K562 (cell line): ENCODE results near the gene PAXIP1. TPM values are rescaled to one million over a fixed set of nuclear protein-coding genes. Genes with fewer than 3 reads are reported as not detected.
A peak's percentile ranks its signal among the peaks of the same experiment; 100 is the strongest.

ENCODE experiments used
- ATAC-seq: fragments of 200-7000 bp; cut with Tn5 transposase; 3 replicates; pipeline ENCODE4 v1.9.1; 2020; ENCODE audit warnings: moderate library complexity
- BruUV-seq: library from RNA; stranded (reverse); fragments of 400-500 nt; replicated peaks from 2 replicates; lab custom pipeline; 2021; lab: Mats Ljungman, UMichigan
- CTCF ChIA-PET: fragments of 300-600 bp; formaldehyde crosslinking; extraction: SDS; loops from one replicate; lab custom pipeline; 2021; ENCODE audit warnings: low intra/inter-chr PET ratio; lab: Yijun Ruan, JAX
- POLR2A ChIA-PET: fragments of 300-600, 350-650 bp; sonication (Branson Sonifier 250); formaldehyde crosslinking; extraction: SDS; loops from one replicate; lab custom pipeline; 2021; ENCODE audit warnings: antibody characterized with exemption, inconsistent platforms; lab: Yijun Ruan, JAX
- DNase-seq, 4 experiments: peaks; one replicate each; pipeline versions ENCODE4 v3.0.0 to v3.0.0-alpha.2; 2011 to 2018; ENCODE audit warnings: low spot score in 3 of 4, mixed read lengths in 3 of 4; ENCODE audit errors: extremely low read depth in 1 of 4
- FAIRE-seq: peaks from 2 replicates; lab custom pipeline; 2011; peaks lifted over from hg19 to GRCh38; lab: Jason Lieb, UNC
- H2AFZ ChIP-seq: 2 replicates; pipeline ENCODE4 v1.6.0; 2011; ENCODE audit warnings: low read depth, low read length, control low read depth, inconsistent platforms
- H3K27ac ChIP-seq: fragments of 200-600 bp; 3 replicates; pipeline ENCODE4 v1.8.0; 2011; ENCODE audit warnings: low read depth, mild to moderate bottlenecking, control low read depth, inconsistent platforms, low read length, moderate library complexity, mixed read lengths; ENCODE audit errors: extremely low read depth
- H3K27me3 ChIP-seq, 2 experiments: fragments of 300-600 bp in 1 of 2; 2 replicates in 1 of 2; 3 replicates in 1 of 2; pipeline versions ENCODE4 v1.6.0 to v1.8.0; 2011; ENCODE audit warnings: inconsistent platforms in 2 of 2, low read length in 2 of 2, mild to moderate bottlenecking in 1 of 2, mixed read lengths in 1 of 2, moderate library complexity in 1 of 2; ENCODE audit not compliant: control insufficient read depth in 2 of 2, insufficient read depth in 2 of 2
- H3K36me3 ChIP-seq: fragments of 300-600 bp; 3 replicates; pipeline ENCODE4 v1.8.0; 2011; ENCODE audit warnings: mild to moderate bottlenecking, low read length, inconsistent platforms; ENCODE audit not compliant: control insufficient read depth, insufficient read depth
- H3K4me1 ChIP-seq, 2 experiments: fragments of 200-600 bp in 1 of 2; replicated peaks in 1 of 2; 2 replicates in 1 of 2; 3 replicates in 1 of 2; pipeline versions ENCODE4 v1.5.1 to v1.8.0; 2011; ENCODE audit warnings: inconsistent platforms in 2 of 2, low read length in 2 of 2, mild to moderate bottlenecking in 1 of 2, mixed read lengths in 1 of 2, moderate library complexity in 1 of 2; ENCODE audit not compliant: control insufficient read depth in 2 of 2, insufficient read depth in 2 of 2
- H3K4me2 ChIP-seq: 2 replicates; pipeline ENCODE4 v1.6.1; 2011; ENCODE audit warnings: low read length, control low read depth, inconsistent platforms, mixed read lengths; ENCODE audit not compliant: insufficient read depth
- H3K4me3 ChIP-seq: fragments of 200-600 bp; sonication (generic), shearing (Covaris generic); 2 replicates; pipeline ENCODE4 v1.5.1; 2016; ENCODE audit warnings: control low read depth, inconsistent platforms
- H3K79me2 ChIP-seq: fragments of 200-600 bp; 3 replicates; pipeline ENCODE4 v1.8.0; 2011; ENCODE audit warnings: low read length, inconsistent platforms; ENCODE audit not compliant: control insufficient read depth, insufficient read depth
- H3K9ac ChIP-seq, 2 experiments: 2 replicates each; pipeline versions ENCODE4 v1.6.0 to v1.6.1; 2011; ENCODE audit warnings: low read depth in 2 of 2, low read length in 2 of 2, control low read depth in 1 of 2, inconsistent platforms in 1 of 2, mild to moderate bottlenecking in 1 of 2, mixed read lengths in 1 of 2; ENCODE audit not compliant: insufficient read depth in 1 of 2
- H3K9me1 ChIP-seq: one replicate; pipeline ENCODE4 v1.6.0; 2011; ENCODE audit warnings: inconsistent platforms, mild to moderate bottlenecking, low read length, moderate library complexity; ENCODE audit not compliant: control insufficient read depth, insufficient read depth
- H3K9me3 ChIP-seq: replicated peaks from 2 replicates; pipeline ENCODE4 v1.5.1; 2011; ENCODE audit warnings: low read depth, low read length, inconsistent platforms; ENCODE audit not compliant: control insufficient read depth, insufficient read depth
- H4K20me1 ChIP-seq: replicated peaks from 2 replicates; pipeline ENCODE4 v1.6.1; 2011; ENCODE audit warnings: low read length, inconsistent platforms, mixed read lengths; ENCODE audit not compliant: control insufficient read depth, insufficient read depth
- HNRNPLL ChIP-seq: fragments of 200-400 bp; formaldehyde crosslinking; IDR thresholded peaks from 2 replicates; pipeline ENCODE4 v1.6.1; 2017; ENCODE audit warnings: low read length, low read depth, mild to moderate bottlenecking; ENCODE audit not compliant: poor library complexity, severe bottlenecking
- WGBS: fragments of 100-300 bp; shearing (Covaris generic); methylation state at CpG from one replicate; pipeline ENCODE4 v1.1.6; 2016; ENCODE audit warnings: low coverage, mixed read lengths; ENCODE audit not compliant: insufficient coverage; ENCODE audit errors: missing lambda C conversion rate; 5-methylcytosine and 5-hydroxymethylcytosine counted together
- in situ Hi-C: fragments of 300-500 bp; cut with MboI; formaldehyde crosslinking; loops from 4 replicates; pipeline ENCODE4 v1.15.0; 2018; ENCODE audit warnings: inconsistent platforms, mixed read lengths
- intact Hi-C: fragments of 100-400 bp; cut with micrococcal nuclease; formaldehyde crosslinking; loops from 2 replicates; pipeline ENCODE4 v1.14.2; 2022
- polyA plus RNA-seq, 8 experiments: library from polyadenylated mRNA; depleted of rRNA in 4 of 8; stranded (reverse) in 5 of 8; unstranded in 3 of 8; fragments of >200 nt; fragmentation: Nextera tagmentation in 2 of 8; fragmentation: Illumina TruSeq in 1 of 8; extraction: Ambion mirVana in 2 of 8; extraction: Trizol in 1 of 8; gene quantifications; 2 replicates each; pipeline versions ENCODE4 v1.2.1 to v1.2.3, GENCODE V29; 2011 to 2014; ENCODE audit warnings: inconsistent platforms in 1 of 8, missing spikeins in 1 of 8
- total RNA-seq, 7 experiments: library from RNA; depleted of rRNA in 6 of 7; stranded (reverse); fragments of >200 nt in 6 of 7; fragmentation: Illumina TruSeq in 2 of 7; extraction: Trizol in 2 of 7; gene quantifications; 2 replicates each; pipeline versions ENCODE4 v1.2.1 to v1.2.3, GENCODE V29; 2011 to 2021; ENCODE audit warnings: low replicate concordance in 1 of 7
- TF ChIP-seq, protein P1 (sequence below), 3 experiments: IDR thresholded peaks in 2 of 3; conservative IDR thresholded peaks in 1 of 3; 2 replicates each; pipeline ENCODE4 v1.5.1; 2011 to 2012; ENCODE audit warnings: low read length in 3 of 3, mild to moderate bottlenecking in 3 of 3, control low read depth in 2 of 3, improper control_type of control experiment in 1 of 3, inconsistent platforms in 1 of 3, low read depth in 1 of 3, mixed read lengths in 1 of 3, moderate library complexity in 1 of 3; ENCODE audit not compliant: insufficient read depth in 2 of 3

PAXIP1 gene
- total and polyA plus RNA-seq, 9 of the 15 experiments (the other 6 are each of a cell fraction or from before 2014, with no cell fraction given) = 9.7 to 37.9 (median 28.4) TPM

DNA sequence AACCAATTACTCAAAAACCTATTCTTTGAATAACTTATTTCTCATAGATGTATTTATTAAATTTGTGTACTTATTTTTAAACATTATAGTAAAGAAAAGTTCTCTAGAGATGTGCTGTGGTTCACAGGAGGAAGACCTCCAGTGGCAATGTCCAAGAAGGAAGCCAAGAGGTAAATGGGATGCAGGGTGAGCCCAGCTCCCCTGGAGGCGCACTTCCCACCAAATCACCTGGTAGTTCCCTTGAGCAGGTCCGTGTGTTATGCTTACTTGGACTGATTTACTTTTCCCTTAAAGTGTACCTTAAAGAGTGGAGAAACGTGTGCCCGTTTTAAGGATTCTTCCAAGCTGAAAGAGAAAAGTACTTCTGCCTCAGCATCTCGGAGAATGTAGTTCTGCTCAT lies 55.3 kb downstream of the PAXIP1 start:
- ChIA-PET POLR2A (interaction anchor here (2.0 kb wide), 1 partner anchor 19 kb away, joined by 7 read pairs; no protein-coding TSS in a partner anchor), CTCF (no interaction called here)
- intact Hi-C loops = no loop called here

More for the DNA sequence above, 55.3 kb downstream of the PAXIP1 start:
- Histone ChIP-seq H3K9me3 (no peaks in the 10 kb centered on the region), H3K36me3 (peaks cover 82% of the 10 kb centered on the region)
- FAIRE-seq = no peak
- no TSS peak for BruUV-seq
- TF ChIP-seq HNRNPLL = no peak
- TF ChIP-seq, protein P1, sequence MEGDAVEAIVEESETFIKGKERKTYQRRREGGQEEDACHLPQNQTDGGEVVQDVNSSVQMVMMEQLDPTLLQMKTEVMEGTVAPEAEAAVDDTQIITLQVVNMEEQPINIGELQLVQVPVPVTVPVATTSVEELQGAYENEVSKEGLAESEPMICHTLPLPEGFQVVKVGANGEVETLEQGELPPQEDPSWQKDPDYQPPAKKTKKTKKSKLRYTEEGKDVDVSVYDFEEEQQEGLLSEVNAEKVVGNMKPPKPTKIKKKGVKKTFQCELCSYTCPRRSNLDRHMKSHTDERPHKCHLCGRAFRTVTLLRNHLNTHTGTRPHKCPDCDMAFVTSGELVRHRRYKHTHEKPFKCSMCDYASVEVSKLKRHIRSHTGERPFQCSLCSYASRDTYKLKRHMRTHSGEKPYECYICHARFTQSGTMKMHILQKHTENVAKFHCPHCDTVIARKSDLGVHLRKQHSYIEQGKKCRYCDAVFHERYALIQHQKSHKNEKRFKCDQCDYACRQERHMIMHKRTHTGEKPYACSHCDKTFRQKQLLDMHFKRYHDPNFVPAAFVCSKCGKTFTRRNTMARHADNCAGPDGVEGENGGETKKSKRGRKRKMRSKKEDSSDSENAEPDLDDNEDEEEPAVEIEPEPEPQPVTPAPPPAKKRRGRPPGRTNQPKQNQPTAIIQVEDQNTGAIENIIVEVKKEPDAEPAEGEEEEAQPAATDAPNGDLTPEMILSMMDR (IDR thresholded peaks at IDR 0.05 in 2 of 3, conservative IDR thresholded peaks at IDR 0.05 in 1 of 3; ENCODE audit: insufficient read depth in 2 of 3, low read depth in 1 of 3, low read length in 3 of 3) = 0 out of 6 replicates have a peak, but pooled peaks of 1 of the 3 experiments have one; percentile 12
- TF ChIP-seq, all 486 proteins: peak for 1
- no peak overlapping the region for H3K9ac ChIP-seq
- no peaks in the 10 kb centered on the region; the same call in 1 of the 2 replicates for H4K20me1 ChIP-seq
- no peaks in the 10 kb centered on the region for H3K9me1 ChIP-seq
- H3K27ac ChIP-seq = no peak overlapping the region
- DNase-seq (no peak), ATAC-seq (peak; percentile 50; the same call in 1 of the 3 replicates)
- no peaks in the 10 kb centered on the region for H3K27me3 ChIP-seq
- no peak overlapping the region for H3K4me3 ChIP-seq
- WGBS = 77% methylated on average over 5 of the region's 5 CpGs
- no peak overlapping the region for H2AFZ ChIP-seq
- H3K4me2 ChIP-seq = no peak overlapping the region
- in situ Hi-C loops = no loop called here
- H3K79me2 ChIP-seq = no peaks in the 10 kb centered on the region
- H3K4me1 ChIP-seq = no peaks in the 10 kb centered on the region
